GM21619 (cell line): ENCODE results near the gene CCL19.
"Not testable (repeated sequence)": the region's sequence is repeated elsewhere in the genome, so short reads cannot be mapped to it uniquely, and the experiment has no call there.

Source experiments
- ATAC-seq: cut with Tn5 transposase; IDR thresholded peaks from one replicate; pipeline ENCODE4 v1.9.1; 2021; ENCODE audit not compliant: unreplicated experiment

The CCL19 gene

GRCh38 chr9:34690983-34691935, at the start of gene CCL19:
CCL19 (minus strand) TSS chr9:34691276; CDS start chr9:34691139, 137 bp downstream.
- no peak for ATAC-seq

DNA sequence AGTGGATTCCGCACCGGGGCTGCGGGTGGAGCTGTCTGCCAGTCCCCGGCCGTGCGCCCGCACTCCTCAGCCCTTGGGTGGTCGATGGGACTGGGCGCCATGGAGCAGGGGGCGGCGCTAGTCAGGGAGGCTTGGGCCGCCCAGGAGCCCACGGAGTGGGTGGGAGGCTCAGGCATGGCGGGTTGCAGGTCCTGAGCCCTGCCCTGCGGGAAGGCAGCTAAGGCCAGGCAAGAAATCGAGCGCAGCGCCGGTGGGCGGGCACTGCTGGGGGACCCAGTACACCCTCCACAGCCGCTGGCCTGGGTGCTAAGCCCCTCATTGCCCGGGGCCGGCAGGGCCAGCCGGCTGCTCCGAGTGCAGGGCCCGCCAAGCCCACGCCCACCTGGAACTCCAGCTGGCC, 49.1 kb upstream of the CCL19 start:
- not testable (repeated sequence) for ATAC-seq

DNA sequence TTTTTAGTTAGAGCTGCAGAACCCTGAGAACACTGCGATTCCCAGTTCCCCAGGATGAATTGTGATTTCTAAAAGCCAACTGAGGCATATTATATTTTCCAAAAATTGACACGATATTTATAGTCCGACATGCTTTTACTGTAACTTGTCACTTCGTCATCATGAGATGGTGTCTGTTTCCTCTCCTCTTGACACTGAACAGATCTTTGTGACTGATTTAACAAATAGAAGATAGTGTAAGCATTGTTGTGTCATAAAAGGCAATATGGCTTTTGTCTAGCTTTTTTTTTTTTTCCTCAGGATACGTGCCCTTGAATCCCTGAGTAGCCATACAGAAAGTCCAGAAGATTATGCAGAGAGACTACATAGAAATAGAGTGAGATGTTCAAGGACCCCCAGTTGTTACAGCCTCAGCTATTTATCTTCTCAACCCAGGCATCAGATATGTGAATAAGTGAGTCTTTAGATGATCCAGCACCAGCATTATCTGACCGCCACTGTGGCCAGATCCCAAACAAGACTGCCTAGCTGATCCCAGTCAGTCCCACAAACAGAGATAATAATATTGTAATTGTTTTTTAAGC, 46.7 kb upstream of the CCL19 start:
- no peak for ATAC-seq

DNA sequence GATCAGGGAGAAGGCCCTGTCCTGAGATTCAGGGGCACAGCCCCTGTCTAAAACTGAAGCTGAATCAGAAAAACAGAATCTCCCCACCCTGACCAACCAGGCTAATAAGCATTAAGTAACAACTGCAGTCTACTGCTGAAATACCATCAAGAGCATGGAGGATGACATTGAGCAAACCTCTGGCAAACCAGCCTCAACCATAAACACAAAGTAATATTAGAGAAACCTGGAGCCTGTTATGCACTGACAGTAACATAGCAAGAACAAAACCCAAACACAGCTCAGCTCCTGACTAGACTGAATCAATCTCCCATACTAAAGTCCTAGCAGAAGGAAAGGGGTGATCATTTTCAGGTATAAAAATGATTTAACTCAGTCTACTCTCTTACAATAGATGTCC, 43.6 kb upstream of the CCL19 start:
- ATAC-seq = no peak

DNA sequence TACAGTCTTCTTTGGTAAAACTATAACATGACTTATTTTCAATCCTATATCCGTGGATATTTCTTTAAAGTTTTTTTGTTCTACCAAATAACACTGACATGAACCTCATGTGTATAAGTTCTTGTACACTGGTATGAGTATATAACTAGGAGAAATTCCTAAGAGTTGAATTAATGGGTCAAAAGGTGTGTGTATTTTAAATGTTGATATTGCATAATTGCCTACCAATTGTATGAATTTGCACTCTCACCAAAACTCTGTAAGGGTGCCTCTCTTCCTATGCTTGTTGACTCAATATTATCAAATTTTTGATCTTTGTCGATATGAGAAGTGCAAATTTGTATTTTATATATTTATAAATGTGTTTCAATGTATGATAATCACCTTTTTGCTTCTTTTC, 41.8 kb upstream of the CCL19 start:
- no peak for ATAC-seq

- no peak for ATAC-seq
Observed at GRCh38 chr9:34732478-34732877, 41.4 kb upstream of the CCL19 start.

GRCh38 chr9:34723141-34723540, 32.1 kb upstream of the CCL19 start:
- ATAC-seq = no peak

- not testable (repeated sequence) for ATAC-seq
Observed at GRCh38 chr9:34719769-34720025, 28.6 kb upstream of the CCL19 start.

GRCh38 chr9:34719021-34719768, 28.1 kb upstream of the CCL19 start:
- no peak for ATAC-seq

DNA sequence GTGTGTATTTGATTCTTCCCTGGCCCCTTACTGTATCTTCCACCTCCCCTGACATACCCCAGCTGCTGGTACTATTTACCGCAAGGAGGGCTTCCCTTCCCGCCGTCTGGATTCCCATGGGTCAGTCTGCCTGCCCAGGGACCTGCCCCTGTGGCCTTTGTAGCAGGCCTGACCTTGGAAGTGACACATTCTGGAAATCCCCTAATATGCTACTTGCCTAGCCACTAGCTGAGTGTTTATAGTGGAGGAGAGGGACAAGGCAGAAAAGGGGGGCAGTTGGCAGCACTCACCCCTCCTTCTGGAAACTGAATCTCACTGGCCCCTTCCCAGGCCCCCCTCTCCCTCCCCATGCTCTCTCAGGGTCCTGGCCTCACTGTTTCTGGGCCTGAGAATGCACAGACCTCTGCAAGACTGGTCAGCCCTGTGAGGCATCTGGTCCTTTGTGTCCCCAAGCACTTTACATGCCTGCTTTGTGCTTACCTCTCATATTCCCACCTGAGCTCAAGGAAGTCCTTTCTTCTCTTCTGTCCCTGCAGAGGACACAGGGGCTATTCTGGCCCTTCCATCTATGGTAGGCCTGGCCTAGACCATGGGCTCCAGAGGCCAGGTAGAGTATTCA, 27.0 kb upstream of the CCL19 start:
- no peak for ATAC-seq

GRCh38 chr9:34716711-34717110, 25.6 kb upstream of the CCL19 start:
- ATAC-seq = no peak

GRCh38 chr9:34715639-34716215, 24.7 kb upstream of the CCL19 start:
- no peak for ATAC-seq

DNA sequence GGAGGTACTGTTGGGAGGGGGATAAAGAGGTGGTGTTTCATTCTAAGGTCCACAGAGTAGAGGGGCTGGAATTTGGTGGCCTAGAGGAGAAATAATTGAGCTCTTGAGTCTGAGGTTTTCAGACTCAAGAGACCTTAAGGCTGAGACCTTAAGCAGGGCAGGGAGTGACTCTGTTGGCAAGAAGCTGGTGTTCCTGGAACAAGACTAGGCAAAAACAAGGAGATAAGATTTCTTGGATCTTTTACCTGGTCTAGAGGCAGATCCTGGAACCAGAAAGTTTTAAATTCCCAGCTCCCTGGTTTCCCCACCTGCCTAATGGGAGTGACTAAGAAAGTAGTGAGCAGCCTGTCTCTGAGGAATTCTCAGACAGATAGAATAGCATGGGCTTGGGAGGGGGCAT, 22.9 kb upstream of the CCL19 start:
- ATAC-seq = no peak

DNA sequence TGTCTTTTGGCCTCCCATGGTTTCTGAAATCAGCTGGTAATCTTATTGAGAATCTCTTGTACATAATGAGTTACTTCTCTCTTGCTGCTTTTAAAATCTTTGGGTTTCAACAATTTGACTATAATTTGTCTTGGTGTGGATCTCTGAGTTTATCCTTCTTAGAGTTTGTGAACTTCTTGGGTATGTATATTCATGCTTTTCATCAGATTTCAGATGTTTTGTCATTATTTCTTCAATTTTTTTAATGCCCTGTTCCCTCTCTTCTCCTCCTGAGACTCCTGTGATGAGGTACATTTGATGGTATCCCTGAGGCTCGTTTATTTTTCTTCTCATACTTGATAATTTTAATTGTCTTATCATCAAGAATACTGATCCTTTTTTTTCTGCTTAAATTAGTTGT, 21.1 kb upstream of the CCL19 start:
- no peak for ATAC-seq

GRCh38 chr9:34710023-34710422, 18.9 kb upstream of the CCL19 start, which contains the start of gene CCL21:
CCL21 (minus strand) TSS chr9:34710136; CDS start chr9:34710066, 70 bp downstream.
- ATAC-seq = no peak

GRCh38 chr9:34709196-34709978, 18.3 kb upstream of the CCL19 start:
- ATAC-seq = no peak

DNA sequence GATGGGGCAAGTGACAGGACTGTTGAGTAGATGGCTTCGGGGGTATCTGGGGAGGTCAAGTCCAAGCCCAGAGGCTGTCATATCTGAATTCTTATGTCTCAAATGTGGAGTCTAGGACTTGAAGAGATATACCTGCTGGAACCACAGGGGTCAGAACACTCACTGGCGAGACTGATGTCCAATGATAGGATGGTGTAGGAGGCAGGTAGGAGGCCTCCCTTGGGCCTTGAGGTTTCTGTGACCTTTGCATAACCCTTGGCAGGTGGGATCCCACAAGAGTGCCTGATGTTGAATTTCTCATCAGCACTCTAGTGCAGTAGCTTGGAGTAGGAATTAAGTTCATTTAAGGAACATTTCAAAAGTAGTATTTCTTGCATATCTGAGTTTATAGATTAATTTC, 16.1 kb upstream of the CCL19 start:
- no peak for ATAC-seq

DNA sequence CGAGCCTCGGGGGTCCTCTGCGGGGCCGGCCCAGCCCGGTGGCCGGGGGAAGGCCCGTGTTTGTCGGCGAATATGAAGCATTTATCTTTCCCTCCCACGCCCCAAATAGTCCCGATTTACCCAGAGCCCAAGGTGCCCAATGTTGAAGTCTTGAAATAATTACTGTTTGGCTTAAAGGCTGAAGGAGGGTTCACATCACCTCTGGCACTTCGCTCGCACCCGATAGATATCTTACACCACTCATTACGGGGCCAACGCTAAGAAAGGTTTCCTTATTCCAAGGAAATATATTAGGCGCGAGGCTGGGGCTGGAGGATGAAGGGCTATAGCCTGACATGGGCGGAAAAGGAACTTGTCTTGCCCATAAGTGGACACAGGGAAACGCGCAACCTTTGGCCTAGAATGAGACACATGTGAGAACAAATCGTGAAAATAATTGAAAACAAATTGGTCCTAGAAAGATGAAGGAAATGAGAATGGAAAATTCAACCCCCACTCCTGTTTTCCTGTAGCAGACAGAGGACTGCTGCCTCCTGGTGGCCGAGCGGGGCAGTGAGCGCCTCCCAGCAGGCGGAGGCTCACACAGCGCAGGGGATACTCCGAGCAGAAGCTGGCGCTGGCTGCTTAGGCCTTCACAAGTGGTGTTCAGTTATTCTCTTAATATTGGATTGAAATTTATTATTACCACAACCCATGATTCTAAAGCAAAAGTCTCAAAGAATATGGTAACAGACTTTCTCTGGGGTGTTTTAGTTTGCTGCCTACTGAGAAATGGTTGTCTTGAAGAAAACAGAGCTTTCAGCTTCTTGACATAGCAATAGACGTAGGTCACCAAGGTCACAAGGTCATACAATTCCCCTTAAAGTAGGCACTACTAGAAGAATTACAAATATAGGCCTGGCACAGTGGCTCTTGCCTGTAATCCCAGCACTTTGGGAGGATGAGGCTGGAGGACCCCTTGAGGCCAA, 11.0 kb upstream of the CCL19 start:
- no peak for ATAC-seq
